ENCODE measurements around the gene NSMCE1. TPM values are rescaled to one million over a fixed set of nuclear protein-coding genes. Genes with fewer than 3 reads are reported as not detected.
"Not testable (repeated sequence)": the region's sequence is repeated elsewhere in the genome, so short reads cannot be mapped to it uniquely, and the experiment has no call there.

The NSMCE1 gene
- total RNA-seq, 2 experiments from 2014 or later: 110 to 127 TPM

DNA sequence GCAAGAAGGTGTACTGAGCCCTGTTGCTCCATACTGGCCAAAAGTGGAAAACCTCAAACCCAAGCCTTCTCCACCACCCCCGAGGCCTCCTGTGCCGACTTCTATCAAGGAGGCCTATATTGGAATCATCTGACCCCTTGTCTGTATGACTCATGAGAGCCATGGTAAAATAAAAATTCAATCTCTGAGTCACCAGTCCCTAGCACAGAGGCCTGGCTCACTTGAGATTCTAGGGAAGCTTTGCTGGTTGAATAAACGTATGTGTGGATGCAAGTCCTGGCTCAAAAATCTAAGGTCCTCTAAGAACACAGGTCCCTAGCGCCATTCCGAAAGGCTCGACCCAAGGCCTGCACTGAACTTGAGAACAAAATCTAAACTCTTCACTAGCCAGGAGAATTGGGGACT, 15.0 kb downstream of the NSMCE1 start:
- Mint-ChIP-seq H3K4me3 (peak overlapping the region; percentile 41), H3K27ac (peak overlapping the region; percentile 88), H3K4me1 (peaks cover 82% of the 10 kb centered on the region), H3K36me3 (ENCODE audit: low read depth) (peaks cover 58% of the 10 kb centered on the region), H3K27me3 (no peaks in the 10 kb centered on the region), H3K9me3 (ENCODE audit: low read depth) (no peaks in the 10 kb centered on the region)
- ATAC-seq: peak; percentile 63
- intact Hi-C loops (cut with DNase I, micrococcal nuclease): loop anchor here (1.0 to 2.0 kb wide), 4 partner anchors 16 to 65 kb away; no protein-coding TSS in a partner anchor
- DNase-seq: no peak
- ChIA-PET POLR2A (interaction anchor here (1.2 to 3.9 kb wide), 9 partner anchors 14 to 152 kb away, joined by 3 to 30 read pairs (median 7); no protein-coding TSS in a partner anchor), CTCF (interaction anchor here (0.7 to 6.6 kb wide), 5 partner anchors 18 to 149 kb away, joined by 3 to 63 read pairs (median 4); partner anchors contain the start of gene IL21R)

DNA sequence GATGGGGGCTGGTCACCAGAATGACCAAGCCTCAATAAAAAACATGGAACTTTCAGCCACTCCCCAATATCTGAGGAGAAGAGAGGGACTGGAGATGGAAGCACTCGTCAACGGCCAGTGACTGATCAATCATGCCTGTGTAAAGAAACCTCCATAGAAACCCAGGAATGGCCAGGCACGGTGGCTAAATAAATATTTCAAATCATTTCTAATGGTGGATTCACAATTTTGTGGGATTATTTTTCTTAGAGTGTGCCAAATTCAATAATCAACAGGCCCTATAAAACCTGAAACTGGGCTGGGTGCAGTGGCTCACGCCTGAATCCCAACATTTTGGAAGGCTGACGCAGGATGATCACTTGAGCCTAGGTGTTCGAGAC, 16.4 kb downstream of the NSMCE1 start:
- CTCF ChIA-PET: interaction anchor here (0.7 to 6.6 kb wide), 3 partner anchors 17 to 22 kb away, joined by 3 to 63 read pairs (median 3); no protein-coding TSS in a partner anchor
- Mint-ChIP-seq H3K27ac (peak overlapping the region; percentile 78), H3K36me3 (ENCODE audit: low read depth) (peaks cover 65% of the 10 kb centered on the region), H3K9me3 (ENCODE audit: low read depth) (peaks cover 6% of the 10 kb centered on the region), H3K4me3 (no peak overlapping the region), H3K4me1 (peaks cover 86% of the 10 kb centered on the region), H3K27me3 (no peaks in the 10 kb centered on the region)
- POLR2A ChIA-PET: interaction anchor here (0.7 to 3.9 kb wide), 4 partner anchors 15 to 158 kb away, joined by 3 to 30 read pairs (median 6); partner anchors contain the start of gene NSMCE1
- intact Hi-C loops (cut with DNase I, micrococcal nuclease): loop anchor here in 1 of 2 experiments (2.0 kb wide), 2 partner anchors 15 to 23 kb away; no protein-coding TSS in a partner anchor
- DNase-seq: no peak
- ATAC-seq: no peak

DNA sequence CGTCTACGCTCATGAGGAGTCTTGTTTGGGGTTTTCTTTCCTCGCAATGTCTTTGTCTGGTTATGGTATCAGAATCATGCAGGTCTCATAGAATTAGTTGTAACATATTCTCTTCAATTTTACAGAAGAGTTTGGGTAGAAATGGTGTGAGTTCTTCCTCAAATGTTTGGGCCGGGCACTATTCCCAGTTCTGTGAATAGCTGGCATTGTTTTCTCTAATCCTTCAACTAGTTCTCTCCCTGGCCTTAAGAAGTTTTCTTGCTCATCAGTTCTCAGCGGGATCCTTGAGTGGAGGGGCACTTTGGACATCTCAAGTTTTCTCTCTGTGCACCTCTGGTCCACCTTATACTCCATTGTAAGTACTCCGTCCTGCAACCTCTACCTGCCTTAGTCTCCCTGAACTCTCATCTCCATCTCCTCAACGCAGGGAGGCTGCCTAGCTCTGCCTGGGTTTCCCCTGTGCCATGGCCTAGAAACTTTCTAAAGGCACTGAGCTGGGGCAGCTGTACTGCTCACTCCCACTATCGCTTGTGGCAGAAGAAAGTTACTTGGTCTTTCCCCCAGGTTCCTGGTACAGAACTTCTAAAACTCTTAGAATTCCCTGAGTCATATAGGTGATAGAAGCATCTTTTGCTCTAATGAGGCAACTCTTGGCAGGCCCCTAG, 16.9 kb downstream of the NSMCE1 start:
- peak overlapping the region; percentile 78 for H3K27ac Mint-ChIP-seq
- ChIA-PET POLR2A (interaction anchor here (0.9 to 3.9 kb wide), 3 partner anchors 15 to 17 kb away, joined by 6 to 30 read pairs (median 6); partner anchors contain the start of gene NSMCE1), CTCF (interaction anchor here (1.0 to 6.6 kb wide), 3 partner anchors 16 to 30 kb away, joined by 3 to 63 read pairs (median 4); no protein-coding TSS in a partner anchor)
- intact Hi-C loops (cut with DNase I, micrococcal nuclease): loop anchor here in 1 of 2 experiments (2.0 kb wide), 2 partner anchors 15 to 23 kb away; no protein-coding TSS in a partner anchor
- ATAC-seq (peak; percentile 32), DNase-seq (no peak)
- H3K4me3 Mint-ChIP-seq: no peak overlapping the region
- H3K27me3 Mint-ChIP-seq: no peaks in the 10 kb centered on the region
- H3K36me3 Mint-ChIP-seq (ENCODE audit: low read depth): peaks cover 63% of the 10 kb centered on the region
- peaks cover 7% of the 10 kb centered on the region for H3K9me3 Mint-ChIP-seq (ENCODE audit: low read depth)
- H3K4me1 Mint-ChIP-seq: peaks cover 88% of the 10 kb centered on the region

DNA sequence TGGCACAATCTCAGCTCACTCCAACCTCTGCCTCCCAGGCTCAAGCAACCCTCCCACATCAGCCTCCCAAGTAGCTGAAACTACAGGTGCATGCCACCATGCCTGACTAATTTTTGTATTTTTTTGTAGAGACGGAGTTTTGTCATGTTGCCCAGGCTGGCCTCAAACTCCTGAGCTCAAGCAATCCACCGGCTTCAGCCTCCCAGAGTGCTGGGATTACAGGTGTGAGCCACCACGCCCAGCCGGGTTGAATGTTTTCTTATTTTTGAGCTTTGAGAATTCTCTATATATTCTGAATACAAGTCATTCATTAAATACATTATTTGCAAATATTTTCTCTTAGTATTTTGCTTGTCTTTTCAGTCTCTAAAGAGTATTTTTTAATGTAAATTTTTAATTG, 19.7 kb downstream of the NSMCE1 start:
- intact Hi-C loops (cut with DNase I, micrococcal nuclease); ATAC-seq; H3K27me3 Mint-ChIP-seq; H3K27ac Mint-ChIP-seq; DNase-seq; H3K4me3 Mint-ChIP-seq; H3K9me3 Mint-ChIP-seq (ENCODE audit: low read depth): not testable (repeated sequence)
- ChIA-PET CTCF (interaction anchor here (0.6 to 6.6 kb wide), 4 partner anchors 13 to 603 kb away, joined by 3 to 63 read pairs (median 5); no protein-coding TSS in a partner anchor), POLR2A (interaction anchor here (0.5 kb wide), 1 partner anchor 156 kb away, joined by 3 read pairs; no protein-coding TSS in a partner anchor)
- Mint-ChIP-seq H3K4me1 (peaks cover 89% of the 10 kb centered on the region), H3K36me3 (ENCODE audit: low read depth) (peaks cover 53% of the 10 kb centered on the region)

DNA sequence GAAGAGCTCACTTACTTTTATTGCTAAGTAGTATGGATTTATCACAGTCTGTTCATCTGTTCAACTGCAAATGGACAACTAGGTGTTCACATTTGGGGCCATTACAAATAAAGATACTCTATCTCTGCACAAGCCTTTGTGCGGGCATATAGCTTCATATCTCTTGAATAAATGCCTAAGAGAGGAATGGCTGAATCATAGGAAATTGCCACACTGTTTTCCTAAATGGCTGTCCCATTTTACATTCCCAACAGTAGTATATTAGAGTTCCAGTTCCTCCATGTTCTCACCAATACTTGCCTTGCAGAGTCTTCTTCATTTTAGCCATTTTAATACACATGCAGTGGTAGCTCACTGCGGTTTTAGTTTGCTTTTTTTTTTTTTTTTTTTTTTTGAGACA, 20.5 kb downstream of the NSMCE1 start:
- intact Hi-C loops (cut with DNase I, micrococcal nuclease): no loop called here
- Mint-ChIP-seq H3K36me3 (ENCODE audit: low read depth) (peaks cover 52% of the 10 kb centered on the region), H3K27me3 (no peaks in the 10 kb centered on the region), H3K9me3 (ENCODE audit: low read depth) (peaks cover 7% of the 10 kb centered on the region), H3K4me1 (peaks cover 89% of the 10 kb centered on the region), H3K27ac (peak overlapping the region; percentile 33), H3K4me3 (no peak overlapping the region)
- ChIA-PET POLR2A (no interaction called here), CTCF (interaction anchor here (0.8 to 1.2 kb wide), 3 partner anchors 56 to 120 kb away, joined by 3 to 4 read pairs (median 4); no protein-coding TSS in a partner anchor)
- no peak for ATAC-seq
- no peak for DNase-seq

DNA sequence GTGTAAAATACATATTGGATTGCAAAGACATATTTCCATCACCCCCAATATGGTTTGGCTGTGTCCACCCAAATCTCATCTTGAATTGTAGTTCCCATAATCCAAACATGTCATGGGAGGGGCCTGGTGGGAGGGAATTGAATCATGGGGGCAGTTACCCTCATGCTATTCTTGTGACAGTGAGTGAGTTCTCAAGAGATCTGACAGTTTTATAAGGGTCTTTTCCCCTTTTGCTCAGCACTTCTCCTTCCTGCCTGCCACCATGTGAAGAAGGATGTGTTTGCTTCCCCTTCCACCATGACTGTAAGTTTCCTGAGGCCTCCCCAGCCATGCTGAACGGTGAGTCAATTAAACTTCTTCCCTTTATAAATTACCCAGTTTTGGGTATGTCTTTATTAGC, 21.5 kb downstream of the NSMCE1 start:
- intact Hi-C loops (cut with DNase I, micrococcal nuclease); H3K4me3 Mint-ChIP-seq; ATAC-seq; H3K27ac Mint-ChIP-seq; H3K9me3 Mint-ChIP-seq (ENCODE audit: low read depth); DNase-seq; H3K27me3 Mint-ChIP-seq: not testable (repeated sequence)
- POLR2A ChIA-PET: interaction anchor here (2.1 kb wide), 1 partner anchor 10 kb away, joined by 6 read pairs; no protein-coding TSS in a partner anchor
- CTCF ChIA-PET: interaction anchor here (0.8 kb wide), 1 partner anchor 56 kb away, joined by 3 read pairs; no protein-coding TSS in a partner anchor
- Mint-ChIP-seq H3K36me3 (ENCODE audit: low read depth) (peaks cover 51% of the 10 kb centered on the region), H3K4me1 (peaks cover 90% of the 10 kb centered on the region)

DNA sequence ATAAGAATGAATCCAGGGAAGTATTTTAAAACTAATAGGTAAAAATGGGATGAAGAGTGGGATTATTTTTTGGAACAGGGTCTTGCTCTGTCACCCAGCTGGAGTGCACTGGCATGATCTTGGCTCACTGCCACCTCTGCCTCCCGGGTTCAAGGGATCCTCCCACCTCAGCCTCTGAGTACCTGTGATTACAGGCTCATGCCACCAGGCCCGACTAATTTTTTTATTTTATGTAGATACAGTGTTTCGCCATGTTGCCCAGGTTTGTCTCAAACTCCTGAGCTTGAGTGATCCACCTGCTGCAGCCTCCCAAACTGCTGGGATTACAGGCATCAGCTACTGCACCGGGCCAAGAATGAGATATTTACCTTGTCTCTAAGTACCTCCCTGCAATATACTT, 22.1 kb downstream of the NSMCE1 start:
- peak overlapping the region; percentile 93 for H3K27ac Mint-ChIP-seq
- ChIA-PET POLR2A (interaction anchor here (2.1 kb wide), 1 partner anchor 9 kb away, joined by 6 read pairs; no protein-coding TSS in a partner anchor), CTCF (interaction anchor here (0.6 kb wide), 1 partner anchor 56 kb away, joined by 3 read pairs; no protein-coding TSS in a partner anchor)
- peaks cover 51% of the 10 kb centered on the region for H3K36me3 Mint-ChIP-seq (ENCODE audit: low read depth)
- no peak for DNase-seq
- no peaks in the 10 kb centered on the region for H3K27me3 Mint-ChIP-seq
- no peak for ATAC-seq
- H3K4me1 Mint-ChIP-seq: peaks cover 90% of the 10 kb centered on the region
- intact Hi-C loops (cut with DNase I, micrococcal nuclease): loop anchor here (1.0 kb wide), 3 partner anchors 8 to 121 kb away; no protein-coding TSS in a partner anchor
- H3K9me3 Mint-ChIP-seq (ENCODE audit: low read depth): peaks cover 7% of the 10 kb centered on the region
- H3K4me3 Mint-ChIP-seq: no peak overlapping the region

DNA sequence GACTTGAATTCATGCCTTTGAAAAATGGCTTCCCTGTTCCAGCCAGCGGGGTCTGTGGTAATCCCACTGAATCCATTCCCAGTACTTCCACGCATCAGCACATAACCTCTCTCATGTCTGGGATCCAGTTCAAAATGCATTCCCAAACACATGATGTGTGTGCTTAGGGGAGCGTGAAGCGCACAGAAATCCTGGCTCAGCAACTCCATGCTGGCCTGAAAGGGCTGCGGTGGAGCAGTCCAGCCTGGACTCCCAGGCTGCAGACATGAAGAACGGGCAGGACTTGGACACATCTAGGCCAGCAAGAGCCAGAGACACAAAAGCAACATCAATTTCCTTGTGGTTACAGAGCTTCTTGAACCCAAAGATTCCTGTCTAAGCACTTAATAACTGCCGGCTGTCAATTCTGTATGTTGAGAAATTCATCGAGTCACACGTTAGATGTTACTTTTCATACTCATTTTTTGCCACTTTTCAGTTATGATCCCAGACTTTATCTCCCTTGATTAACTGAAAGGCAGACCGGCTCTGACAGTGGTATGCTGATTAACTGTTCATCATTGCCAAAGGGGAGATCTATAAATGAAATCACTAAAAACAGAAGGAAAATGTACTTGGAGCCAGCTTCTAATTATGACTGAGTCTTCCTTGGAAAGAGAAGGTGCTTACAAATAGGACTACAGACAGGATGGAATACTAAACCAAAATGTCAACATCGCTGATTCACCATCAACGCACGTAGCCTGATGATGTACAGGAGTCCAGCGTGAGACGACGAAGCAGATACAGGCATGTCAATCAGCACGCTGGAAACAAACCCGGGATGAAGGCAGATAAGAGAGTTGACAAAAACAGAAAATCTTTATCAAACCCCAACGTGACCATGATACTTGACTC, 23.0 kb downstream of the NSMCE1 start:
- Mint-ChIP-seq H3K27ac (peak overlapping the region; percentile 93), H3K36me3 (ENCODE audit: low read depth) (peaks cover 55% of the 10 kb centered on the region), H3K27me3 (no peaks in the 10 kb centered on the region), H3K4me1 (peaks cover 86% of the 10 kb centered on the region), H3K9me3 (ENCODE audit: low read depth) (peaks cover 7% of the 10 kb centered on the region), H3K4me3 (peak overlapping the region; percentile 18)
- ChIA-PET POLR2A (interaction anchor here (0.7 to 2.1 kb wide), 6 partner anchors 8 to 161 kb away, joined by 3 to 6 read pairs (median 6); no protein-coding TSS in a partner anchor), CTCF (interaction anchor here (0.6 to 1.3 kb wide), 3 partner anchors 10 to 121 kb away, joined by 3 read pairs; no protein-coding TSS in a partner anchor)
- peak; percentile 89 for ATAC-seq
- intact Hi-C loops (cut with DNase I, micrococcal nuclease): loop anchor here (1.0 kb wide), 3 partner anchors 8 to 122 kb away; no protein-coding TSS in a partner anchor
- peak; percentile 78 for DNase-seq

DNA sequence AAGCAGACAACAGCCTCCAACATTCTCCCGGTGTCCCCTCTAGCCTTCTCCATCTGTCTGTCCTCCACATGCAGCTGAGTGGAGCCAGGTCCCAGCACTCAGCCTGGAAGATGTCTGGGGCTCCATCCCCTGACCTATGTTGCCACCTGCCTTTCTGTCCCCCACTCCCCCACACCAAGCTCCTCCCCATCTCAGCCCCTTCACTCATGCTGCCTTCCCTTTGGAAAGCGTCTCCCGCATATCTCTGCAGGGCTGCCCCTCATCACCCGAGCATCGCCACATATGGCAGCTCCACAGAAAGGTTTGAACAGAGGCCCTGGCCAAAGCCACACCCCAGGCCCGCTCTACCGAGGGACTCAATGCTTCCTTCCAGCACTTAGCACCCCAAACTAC, 24.2 kb downstream of the NSMCE1 start:
- H3K4me3 Mint-ChIP-seq: no peak overlapping the region
- DNase-seq (no peak), ATAC-seq (no peak)
- intact Hi-C loops (cut with DNase I, micrococcal nuclease): no loop called here
- POLR2A ChIA-PET: interaction anchor here (0.6 kb wide), 1 partner anchor 75 kb away, joined by 3 read pairs; no protein-coding TSS in a partner anchor
- H3K4me1 Mint-ChIP-seq: peaks cover 86% of the 10 kb centered on the region
- H3K27me3 Mint-ChIP-seq: no peaks in the 10 kb centered on the region
- peaks cover 53% of the 10 kb centered on the region for H3K36me3 Mint-ChIP-seq (ENCODE audit: low read depth)
- H3K27ac Mint-ChIP-seq: peak overlapping the region; percentile 53
- H3K9me3 Mint-ChIP-seq (ENCODE audit: low read depth): peaks cover 7% of the 10 kb centered on the region
- CTCF ChIA-PET: interaction anchor here (0.7 to 1.5 kb wide), 2 partner anchors 10 to 75 kb away, joined by 3 to 5 read pairs; no protein-coding TSS in a partner anchor

DNA sequence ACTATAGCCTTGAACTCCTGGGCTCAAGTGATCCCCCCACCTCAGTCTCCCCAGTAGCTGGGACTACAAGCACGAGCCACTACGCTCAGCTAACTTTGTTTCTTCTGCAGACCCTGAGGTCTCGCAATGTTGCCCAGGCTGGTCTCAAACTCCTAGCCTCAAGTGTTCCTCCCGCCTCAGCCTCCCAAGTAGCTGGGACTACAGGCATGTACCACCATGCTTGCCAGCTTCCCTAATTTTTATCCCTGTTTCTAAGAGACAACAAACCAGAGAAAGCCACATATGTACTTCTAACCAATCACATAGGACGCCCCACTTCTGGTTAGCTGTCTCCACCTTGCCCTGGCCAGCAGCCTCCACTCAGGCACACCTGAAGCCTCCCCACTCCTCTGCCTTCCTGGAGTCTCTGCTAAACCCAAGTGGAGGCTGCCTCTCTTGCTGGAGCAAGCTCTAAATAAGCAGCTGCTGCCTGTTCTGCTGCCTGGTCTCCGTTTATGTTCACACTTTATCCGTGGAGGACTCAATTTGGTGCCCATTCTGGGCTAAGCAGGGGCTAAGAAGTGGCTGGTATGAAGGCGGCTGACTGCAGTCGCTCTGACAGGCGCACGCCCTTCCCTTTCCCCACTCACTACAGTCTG, 24.7 kb downstream of the NSMCE1 start:
- CTCF ChIA-PET: interaction anchor here (0.7 to 1.5 kb wide), 2 partner anchors 9 to 75 kb away, joined by 3 to 5 read pairs; no protein-coding TSS in a partner anchor
- Mint-ChIP-seq H3K4me3 (no peak overlapping the region), H3K4me1 (peaks cover 88% of the 10 kb centered on the region), H3K27me3 (no peaks in the 10 kb centered on the region), H3K36me3 (ENCODE audit: low read depth) (peaks cover 54% of the 10 kb centered on the region), H3K9me3 (ENCODE audit: low read depth) (peaks cover 7% of the 10 kb centered on the region), H3K27ac (peak overlapping the region; percentile 53)
- intact Hi-C loops (cut with DNase I, micrococcal nuclease): no loop called here
- ATAC-seq (no peak), DNase-seq (peak; percentile 3)
- POLR2A ChIA-PET: interaction anchor here (0.6 kb wide), 1 partner anchor 74 kb away, joined by 3 read pairs; no protein-coding TSS in a partner anchor

Measured in activated CD4-positive, alpha-beta T cell treated with anti-CD3 and anti-CD28 coated beads for 36 hours (primary cell).